Measurements from ENCODE around the gene CDC25C. TPM values are rescaled to one million over a fixed set of nuclear protein-coding genes. Genes with fewer than 3 reads are reported as not detected.

The CDC25C gene
- total and polyA plus RNA-seq, 9 of the 15 experiments (the other 6 are each of a cell fraction or from before 2014, with no cell fraction given), result 19.1 to 63.7 (median 31.9) TPM

DNA sequence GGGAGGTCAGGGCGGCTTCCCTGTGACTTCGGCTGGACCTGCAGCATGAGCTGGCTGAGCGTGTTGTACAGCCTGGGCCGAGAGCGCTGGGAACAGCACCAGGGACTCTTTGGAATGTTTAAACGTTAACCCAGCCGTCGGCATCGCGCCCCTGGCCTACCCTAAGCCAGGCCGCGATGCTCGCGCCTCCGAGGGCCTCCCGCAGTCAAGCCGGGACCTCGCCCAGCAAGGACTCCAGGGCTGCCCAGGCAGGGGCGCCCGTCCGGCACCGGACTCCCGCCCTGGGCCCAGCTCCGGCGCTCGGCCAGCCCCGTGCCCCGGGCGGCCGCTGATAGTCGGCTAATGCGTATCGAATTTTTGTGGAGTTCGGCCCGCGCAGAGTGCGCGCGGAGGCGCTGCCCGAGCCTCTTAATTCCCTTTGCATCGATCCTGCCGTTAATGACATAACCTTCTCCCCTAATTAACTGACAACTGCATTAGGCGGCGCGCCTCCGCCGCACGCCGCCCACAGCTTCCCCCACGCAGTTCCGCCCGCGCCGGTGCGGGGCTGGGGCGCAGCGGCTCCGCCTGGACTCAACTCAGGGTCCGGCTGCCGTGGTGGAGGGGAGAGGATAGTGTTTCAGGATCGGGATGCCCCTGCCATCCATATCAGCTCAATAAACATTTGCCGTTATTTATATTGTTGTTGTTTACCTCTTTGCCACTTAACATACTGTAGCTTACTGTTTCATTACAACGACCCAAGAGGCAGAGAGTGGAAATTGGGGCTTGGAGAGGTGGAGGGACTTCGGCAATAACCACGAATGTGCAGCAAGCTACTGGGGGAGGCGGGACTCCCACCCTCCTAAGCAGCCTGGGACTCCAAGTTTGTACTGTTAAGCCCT, 89.7 kb downstream of the CDC25C start (continued):
- TF ChIP-seq, protein P1, sequence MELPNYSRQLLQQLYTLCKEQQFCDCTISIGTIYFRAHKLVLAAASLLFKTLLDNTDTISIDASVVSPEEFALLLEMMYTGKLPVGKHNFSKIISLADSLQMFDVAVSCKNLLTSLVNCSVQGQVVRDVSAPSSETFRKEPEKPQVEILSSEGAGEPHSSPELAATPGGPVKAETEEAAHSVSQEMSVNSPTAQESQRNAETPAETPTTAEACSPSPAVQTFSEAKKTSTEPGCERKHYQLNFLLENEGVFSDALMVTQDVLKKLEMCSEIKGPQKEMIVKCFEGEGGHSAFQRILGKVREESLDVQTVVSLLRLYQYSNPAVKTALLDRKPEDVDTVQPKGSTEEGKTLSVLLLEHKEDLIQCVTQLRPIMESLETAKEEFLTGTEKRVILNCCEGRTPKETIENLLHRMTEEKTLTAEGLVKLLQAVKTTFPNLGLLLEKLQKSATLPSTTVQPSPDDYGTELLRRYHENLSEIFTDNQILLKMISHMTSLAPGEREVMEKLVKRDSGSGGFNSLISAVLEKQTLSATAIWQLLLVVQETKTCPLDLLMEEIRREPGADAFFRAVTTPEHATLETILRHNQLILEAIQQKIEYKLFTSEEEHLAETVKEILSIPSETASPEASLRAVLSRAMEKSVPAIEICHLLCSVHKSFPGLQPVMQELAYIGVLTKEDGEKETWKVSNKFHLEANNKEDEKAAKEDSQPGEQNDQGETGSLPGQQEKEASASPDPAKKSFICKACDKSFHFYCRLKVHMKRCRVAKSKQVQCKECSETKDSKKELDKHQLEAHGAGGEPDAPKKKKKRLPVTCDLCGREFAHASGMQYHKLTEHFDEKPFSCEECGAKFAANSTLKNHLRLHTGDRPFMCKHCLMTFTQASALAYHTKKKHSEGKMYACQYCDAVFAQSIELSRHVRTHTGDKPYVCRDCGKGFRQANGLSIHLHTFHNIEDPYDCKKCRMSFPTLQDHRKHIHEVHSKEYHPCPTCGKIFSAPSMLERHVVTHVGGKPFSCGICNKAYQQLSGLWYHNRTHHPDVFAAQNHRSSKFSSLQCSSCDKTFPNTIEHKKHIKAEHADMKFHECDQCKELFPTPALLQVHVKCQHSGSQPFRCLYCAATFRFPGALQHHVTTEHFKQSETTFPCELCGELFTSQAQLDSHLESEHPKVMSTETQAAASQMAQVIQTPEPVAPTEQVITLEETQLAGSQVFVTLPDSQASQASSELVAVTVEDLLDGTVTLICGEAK (IDR thresholded peaks at IDR 0.05), result peak; percentile 45; the same call in 1 of the 2 replicates
- TF ChIP-seq, protein P1 (CRISPR knock-in tag; IDR thresholded peaks at IDR 0.05), result no peak
- TF ChIP-seq CCNT2 (IDR thresholded peaks at IDR 0.05; ENCODE audit: borderline replicate concordance, extremely low read depth, insufficient read length, low read depth, low read length), result peak; percentile 44
- no peak for TF ChIP-seq PBX2 (CRISPR knock-in tag; IDR thresholded peaks at IDR 0.05; ENCODE audit: low read depth)
- no peak for TF ChIP-seq PBX2 (tag; conservative IDR thresholded peaks at IDR 0.05; ENCODE audit: low read depth)
- TF ChIP-seq NCOA2 (IDR thresholded peaks at IDR 0.05; ENCODE audit: partially characterized antibody in 2 of 2), result no peak
- TF ChIP-seq NRF1 (conservative IDR thresholded peaks at IDR 0.05 in 1 of 2, IDR thresholded peaks at IDR 0.05 in 1 of 2), result peak; percentile 80 to 83
- peak; percentile 51 for TF ChIP-seq KDM5B (IDR thresholded peaks at IDR 0.05; ENCODE audit: insufficient replicate concordance, low read depth, low read length)
- no peak for TF ChIP-seq ATF1 (CRISPR knock-in tag; IDR thresholded peaks at IDR 0.05)
- peak; percentile 21; the same call in 1 of the 2 replicates for TF ChIP-seq ATF1 (tag; IDR thresholded peaks at IDR 0.05)
- no peak for TF ChIP-seq PCBP2 (IDR thresholded peaks at IDR 0.05; ENCODE audit: low read depth, low read length, poor library complexity, severe bottlenecking)
- TF ChIP-seq CREB3 (tag; conservative IDR thresholded peaks at IDR 0.05; ENCODE audit: low read depth), result no peak
- TF ChIP-seq L3MBTL2 (IDR thresholded peaks at IDR 0.05), result peak; percentile 73

All from K562 (cell line).